H1 (cell line): ENCODE results near the gene RNF130. TPM values are rescaled to one million over a fixed set of nuclear protein-coding genes. Genes with fewer than 3 reads are reported as not detected.

Experiments
- ATF3 ChIP-seq: IDR thresholded peaks from 2 replicates; pipeline ENCODE4 v1.6.1; 2011; ENCODE audit warnings: low read depth, mild to moderate bottlenecking, low read length; ENCODE audit not compliant: insufficient read depth
- CHD7 ChIP-seq: fragments of 300-600 bp; sonication (generic); IDR thresholded peaks from 2 replicates; pipeline ENCODE4 v1.7.1; 2012; ENCODE audit warnings: low read length, moderate library complexity, mild to moderate bottlenecking, inconsistent platforms; ENCODE audit not compliant: insufficient replicate concordance
- E2F6 ChIP-seq: IDR thresholded peaks from 2 replicates; pipeline ENCODE4 v1.6.1; 2012; ENCODE audit warnings: inconsistent platforms
- JUND ChIP-seq: IDR thresholded peaks from 2 replicates; pipeline ENCODE4 v1.6.1; 2011; ENCODE audit warnings: mild to moderate bottlenecking, improper control_type of control experiment, low read length
- TAF1 ChIP-seq: IDR thresholded peaks from 2 replicates; pipeline ENCODE4 v1.6.1; 2011; ENCODE audit warnings: mild to moderate bottlenecking, low read depth, low read length
- TEAD4 ChIP-seq: IDR thresholded peaks from 2 replicates; pipeline ENCODE4 v1.6.1; 2012; ENCODE audit warnings: low read depth, low read length, inconsistent platforms, mixed read lengths
- USF2 ChIP-seq: IDR thresholded peaks from 2 replicates; pipeline ENCODE4 v1.6.1; 2011; ENCODE audit warnings: low read length, improper control_type of control experiment
- polyA plus RNA-seq, 7 experiments: library from polyadenylated mRNA; depleted of rRNA in 3 of 7; stranded (reverse) in 5 of 7; unstranded in 2 of 7; fragments of >200 nt in 5 of 7; fragments of 200-250 nt in 2 of 7; gene quantifications; 1 replicate in 5 of 7; 2 replicates in 1 of 7; 4 replicates in 1 of 7; pipeline versions ENCODE4 v1.2.1 to v1.2.3, GENCODE V29; 2011 to 2013; ENCODE audit warnings: missing spikeins in 2 of 7, mixed read lengths in 2 of 7
- total RNA-seq: library from RNA; stranded (reverse); fragmentation: NEBNext Ultra II Directional; extraction: Animal tissue kit (Norgen Biotek cat#: 25700); gene quantifications from 2 replicates; pipeline ENCODE4 v1.2.1, GENCODE V29; 2021

Gene RNF130
- total and polyA plus RNA-seq, 2 of the 8 experiments (the other 6 are each of a cell fraction or from before 2014, with no cell fraction given) = 65.1 to 70.0 TPM

GRCh38 chr5:180006141-180006540, 65.4 kb downstream of the RNF130 start (continued):
- TF ChIP-seq CHD7 (no peak), USF2 (no peak), TAF1 (no peak), TEAD4 (no peak), E2F6 (no peak), ATF3 (no peak), JUND (no peak)
- TF ChIP-seq, all 59 proteins: peak for 0
